Head of caudate nucleus (tissue), 42 donors: ENCODE results near the gene UBE2H.

Source experiments
- DNase-seq, 42 donors: peaks; one replicate each; pipeline versions ENCODE4 v3.0.0 to v3.0.0-alpha.2; 2020 to 2021; ENCODE audit warnings: mixed read lengths in 7 of 42
- intact Hi-C: fragments of 100-400 bp; cut with DNase I; formaldehyde crosslinking; loops from one replicate; pipeline ENCODE4 v1.15.0; 2022

The UBE2H gene

DNA sequence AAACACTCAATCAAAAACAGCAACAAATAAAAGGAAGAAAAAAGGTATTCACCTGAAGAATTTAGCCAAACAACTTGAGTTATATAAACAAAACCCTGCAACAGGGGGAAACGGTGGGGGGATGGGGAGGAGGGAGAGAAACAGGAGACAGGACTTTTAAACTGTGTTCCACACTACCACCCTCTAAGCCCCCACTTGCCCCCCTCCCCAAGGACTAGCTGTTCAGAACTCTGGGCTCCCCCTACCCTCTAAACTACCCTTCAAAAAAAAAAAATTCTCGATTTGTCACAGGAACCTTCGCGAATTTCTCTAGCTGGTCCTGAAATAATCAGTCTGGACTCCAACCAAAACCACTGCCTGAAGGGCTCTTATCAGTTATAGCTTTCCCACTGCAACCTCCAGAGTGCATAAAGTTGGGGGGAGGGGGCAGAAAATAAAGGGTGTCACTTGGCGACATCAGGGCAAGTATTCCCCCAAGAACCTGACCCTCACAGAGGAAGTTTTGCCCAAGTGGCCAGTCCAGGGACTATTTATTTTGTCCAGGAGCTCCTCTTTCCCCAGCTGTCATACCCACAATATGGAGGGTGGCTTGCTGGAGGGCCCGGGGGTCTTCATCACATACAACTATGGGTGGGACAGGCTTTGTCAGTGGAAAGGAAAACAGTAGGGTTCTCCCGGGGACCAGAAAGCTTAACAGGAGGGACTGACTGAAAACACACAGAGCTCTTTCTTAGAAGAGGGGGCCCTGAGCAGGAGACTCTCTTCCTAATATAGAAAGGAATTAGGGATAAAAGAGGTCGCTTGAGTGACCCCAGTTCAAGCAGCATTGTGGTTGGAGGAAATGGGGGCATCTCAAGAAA lies 1.3 kb downstream of the UBE2H start:
- intact Hi-C loops: loop anchor here (5.0 kb wide), 2 partner anchors 124 to 339 kb away; partner anchors contain the start of gene NRF1
- DNase-seq: peak in 19 of 42 donors; percentile 2 to 40 (median 16)

DNA sequence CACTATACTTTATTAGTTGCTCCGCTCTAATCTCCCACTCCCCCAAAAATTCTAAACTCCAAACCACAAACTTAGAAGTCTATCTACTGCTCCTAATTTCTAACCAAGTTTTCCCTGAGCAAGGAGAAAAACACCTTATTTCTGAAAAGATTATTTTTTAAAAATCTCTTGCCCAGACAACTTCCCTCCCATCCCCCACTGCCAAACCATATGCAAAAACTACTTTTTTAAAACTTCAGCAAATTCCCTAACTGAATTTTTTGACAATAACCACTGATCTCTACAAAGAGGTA lies 1.9 kb downstream of the UBE2H start:
- intact Hi-C loops: loop anchor here (5.0 kb wide), 2 partner anchors 124 to 339 kb away; partner anchors contain the start of gene NRF1
- DNase-seq: no peak

DNA sequence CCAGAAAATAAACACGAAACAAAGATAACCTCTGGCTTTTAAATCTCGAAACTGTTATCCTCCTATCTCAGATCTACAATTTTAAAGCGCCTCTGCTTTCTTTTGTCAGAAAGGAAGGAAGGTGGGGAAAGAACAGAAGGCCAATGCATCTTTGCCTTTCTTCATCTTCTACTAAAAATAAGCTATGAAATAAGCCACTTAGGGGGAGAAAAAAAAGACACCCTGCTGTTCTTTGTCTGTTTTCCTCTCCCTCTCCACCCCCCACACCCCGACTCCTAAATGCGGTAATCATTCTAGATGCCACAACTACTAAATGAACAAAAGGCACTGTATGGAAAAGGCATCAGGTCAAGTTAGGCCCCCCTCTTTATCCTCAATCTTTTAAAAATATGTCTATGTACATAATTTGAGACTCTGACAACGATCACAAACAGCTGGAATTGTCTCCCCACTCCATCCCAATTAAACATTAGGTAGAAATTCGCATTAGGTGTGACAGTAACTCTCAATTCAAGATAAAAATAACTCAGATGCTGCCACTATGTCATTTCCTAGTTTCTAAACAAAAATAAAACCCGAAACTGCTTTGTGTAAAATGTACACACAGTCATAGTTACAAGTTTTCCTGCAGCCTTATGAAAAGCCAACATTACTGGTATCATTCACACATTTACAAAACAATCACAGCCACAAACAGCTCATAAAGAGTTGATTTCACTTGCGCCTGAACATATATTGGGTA lies 2.4 kb downstream of the UBE2H start:
- intact Hi-C loops: loop anchor here (5.0 kb wide), 2 partner anchors 123 to 338 kb away; partner anchors contain the start of gene NRF1

DNA sequence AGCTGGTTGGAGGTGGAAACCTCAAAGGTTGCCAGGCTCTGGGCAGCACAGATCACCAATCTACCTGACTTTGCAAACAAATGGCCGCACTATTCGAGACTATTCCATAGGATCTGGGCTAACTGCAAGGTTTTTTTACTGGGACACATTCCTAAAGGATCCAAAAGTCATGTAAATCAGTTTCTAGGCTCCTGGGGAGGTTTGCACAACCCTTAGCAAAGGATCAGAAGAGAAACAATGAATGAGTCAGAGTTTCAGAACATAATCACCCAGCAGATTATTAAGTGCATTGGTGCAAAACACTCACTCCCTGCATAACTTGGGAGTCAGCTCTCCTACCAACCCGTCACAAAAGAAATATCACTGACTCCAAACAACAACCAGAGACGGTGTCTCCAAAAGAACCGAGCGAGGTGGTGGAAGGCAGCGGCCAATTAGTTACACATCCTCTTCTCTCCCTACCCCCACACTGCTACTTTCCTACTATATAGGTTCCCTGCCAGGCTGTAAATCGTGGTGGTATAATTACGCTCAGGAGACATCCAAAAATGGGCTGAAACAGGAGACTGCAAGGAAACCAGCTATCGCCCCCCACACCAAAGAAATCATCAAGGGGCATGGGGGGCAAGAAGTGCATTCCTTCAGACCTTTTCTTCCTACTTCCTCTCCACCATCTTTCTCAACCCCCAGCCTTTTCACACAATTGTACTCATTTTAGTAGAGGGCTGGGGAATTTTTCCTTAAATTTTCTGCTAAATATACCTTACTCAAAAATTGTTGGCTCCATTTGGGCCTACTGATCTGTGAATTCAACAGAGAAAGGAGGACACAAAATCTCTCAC lies 3.2 kb downstream of the UBE2H start:
- intact Hi-C loops: loop anchor here (5.0 kb wide), 2 partner anchors 122 to 337 kb away; partner anchors contain the start of gene NRF1
- peak in 21 of 42 donors; percentile 5 to 54 (median 22) for DNase-seq

More for the DNA sequence above, 2.4 kb downstream of the UBE2H start:
- DNase-seq: peak in 6 of 42 donors; percentile 10 to 38 (median 12)

DNA sequence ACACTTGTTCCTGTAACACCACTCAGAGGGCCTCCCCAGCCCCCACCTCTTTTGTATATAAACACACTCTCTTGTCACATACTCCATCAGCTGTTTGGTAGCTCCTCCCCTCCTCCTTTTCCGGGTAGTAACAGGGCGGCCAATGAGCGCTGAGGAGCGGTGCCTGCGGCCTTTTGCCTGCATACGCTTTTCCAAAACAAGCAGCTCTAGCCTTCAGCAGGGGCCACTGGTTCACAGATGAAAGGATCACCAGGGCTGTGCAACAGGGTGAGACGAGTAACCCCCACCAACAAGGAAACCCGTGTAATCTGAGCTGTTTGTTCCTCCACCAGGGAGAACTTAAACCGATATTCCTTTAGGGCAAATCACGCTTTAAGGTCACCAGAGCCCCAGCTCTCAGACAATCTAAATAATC lies 3.9 kb downstream of the UBE2H start:
- intact Hi-C loops: no loop called here
- peak; percentile 75 to 93 (median 87) for DNase-seq

DNA sequence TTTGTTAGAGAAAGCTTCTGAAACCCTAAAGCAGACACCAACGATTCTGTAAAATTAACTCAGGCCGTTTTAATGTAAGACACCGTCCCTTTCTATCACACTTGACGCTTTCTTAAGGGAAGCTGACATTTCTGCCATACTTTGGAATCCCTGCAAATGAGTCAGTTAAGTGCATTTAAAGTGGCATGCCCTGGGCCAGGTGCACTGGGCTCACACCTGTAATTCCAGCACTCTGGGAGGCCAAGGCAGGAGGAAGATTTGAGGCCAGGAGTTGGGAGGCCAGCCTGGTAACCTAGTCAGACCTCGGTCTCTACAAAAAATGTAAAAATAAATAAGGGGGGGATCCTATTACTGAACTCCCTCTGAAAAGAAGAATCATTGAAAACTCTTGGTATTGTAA lies 4.4 kb downstream of the UBE2H start:
- peak in 1 of 42 donors; percentile 13 for DNase-seq
- intact Hi-C loops: no loop called here

DNA sequence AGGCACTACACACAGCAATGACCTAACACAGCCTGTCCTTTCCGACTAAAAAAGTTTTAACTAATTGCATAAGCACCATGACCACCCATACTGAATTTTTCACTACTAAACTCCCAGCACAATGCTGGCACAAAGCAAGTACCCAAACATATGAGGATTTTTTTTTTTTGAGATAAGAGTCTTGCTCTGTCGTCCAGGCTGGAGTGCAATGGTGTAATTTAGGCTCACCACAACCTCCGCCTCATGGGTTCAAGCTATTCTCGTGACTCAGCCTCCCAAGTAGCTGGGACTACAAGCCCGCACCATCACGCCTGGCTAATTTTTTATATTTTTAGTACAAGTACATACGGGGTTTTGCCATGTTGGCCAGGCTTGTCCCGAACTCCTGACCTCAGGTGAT lies 5.1 kb downstream of the UBE2H start:
- intact Hi-C loops: no loop called here
- DNase-seq: peak in 1 of 42 donors; percentile 23

DNA sequence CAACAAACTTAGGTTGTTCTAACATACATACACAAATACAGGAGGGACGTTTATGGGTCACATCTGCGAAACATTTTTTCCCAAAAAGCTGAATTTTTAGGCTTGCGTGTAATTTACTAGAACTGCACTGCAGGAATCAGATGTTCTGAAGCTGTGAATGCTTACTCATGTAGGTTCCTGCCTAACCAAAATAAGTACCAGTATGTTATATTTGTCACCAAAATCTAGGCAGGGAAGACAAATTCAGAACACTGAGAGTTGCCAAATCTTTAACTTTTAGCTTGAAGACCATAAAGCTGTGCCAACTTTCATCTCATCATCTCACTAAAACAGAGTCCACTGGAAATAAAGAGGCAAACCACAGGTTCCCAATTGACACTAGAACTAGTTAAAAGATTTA lies 5.7 kb downstream of the UBE2H start:
- intact Hi-C loops: no loop called here
- DNase-seq: peak in 1 of 42 donors; percentile 15

DNA sequence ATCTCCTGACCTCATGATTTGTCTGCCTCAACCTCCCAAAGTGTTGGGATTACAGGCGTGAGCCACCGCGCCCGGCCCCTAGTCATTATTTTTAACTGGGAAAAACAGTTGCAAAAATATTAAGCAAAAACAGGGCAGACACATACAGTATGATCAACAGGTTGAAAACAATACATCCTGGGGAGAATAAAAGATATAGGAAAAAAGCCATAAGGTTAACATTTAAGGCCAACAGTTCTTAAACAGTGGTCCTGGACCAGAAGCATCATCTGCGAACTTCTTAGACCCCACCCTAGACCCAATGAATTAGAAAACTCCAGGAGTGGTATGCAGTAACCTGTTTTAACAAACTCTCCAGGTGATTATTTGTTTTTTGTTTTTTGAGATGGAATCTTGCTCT lies 6.5 kb downstream of the UBE2H start:
- peak in 1 of 42 donors; percentile 16 for DNase-seq
- intact Hi-C loops: no loop called here

DNA sequence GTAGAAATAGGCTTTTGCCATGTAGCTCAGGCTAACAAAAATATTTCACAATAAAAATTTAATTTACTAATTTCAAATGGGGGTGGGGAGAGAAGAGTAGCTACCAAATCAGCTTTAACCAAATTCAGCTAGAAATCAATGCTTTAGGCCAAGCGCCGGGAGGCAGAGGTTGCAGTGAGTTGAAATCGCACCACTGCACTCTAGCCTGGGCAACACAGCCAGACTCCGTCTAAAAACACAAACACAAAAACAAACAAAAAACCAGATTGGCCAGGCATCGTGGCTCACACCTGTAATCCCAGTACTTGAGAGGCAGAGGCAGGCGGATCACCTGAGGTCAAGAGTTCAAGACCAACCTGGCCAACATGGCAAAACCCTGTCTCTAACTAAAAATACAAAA lies 9.4 kb downstream of the UBE2H start:
- intact Hi-C loops: no loop called here
- DNase-seq: peak in 2 of 42 donors; percentile 16 to 26

DNA sequence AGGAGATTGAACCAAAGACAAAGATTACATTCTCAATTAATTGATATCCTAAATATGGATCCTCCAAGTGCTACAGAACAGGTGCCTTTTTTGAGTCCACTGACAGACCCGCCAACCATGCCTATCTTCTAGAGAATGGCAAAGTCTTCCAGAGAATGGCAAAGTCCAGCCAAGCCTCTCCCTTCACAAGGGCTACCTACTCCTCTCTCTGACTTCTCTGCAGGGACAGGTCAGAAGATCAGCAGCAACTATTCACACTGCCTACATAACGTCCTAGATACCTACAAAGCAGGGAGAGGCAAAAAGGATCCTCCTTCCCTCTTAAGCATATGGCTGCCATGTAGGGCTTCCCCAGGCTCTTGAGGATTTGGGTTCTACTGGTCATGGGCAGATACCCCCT lies 12.4 kb downstream of the UBE2H start:
- intact Hi-C loops: no loop called here
- DNase-seq: peak in 2 of 42 donors; percentile 4 to 17

DNA sequence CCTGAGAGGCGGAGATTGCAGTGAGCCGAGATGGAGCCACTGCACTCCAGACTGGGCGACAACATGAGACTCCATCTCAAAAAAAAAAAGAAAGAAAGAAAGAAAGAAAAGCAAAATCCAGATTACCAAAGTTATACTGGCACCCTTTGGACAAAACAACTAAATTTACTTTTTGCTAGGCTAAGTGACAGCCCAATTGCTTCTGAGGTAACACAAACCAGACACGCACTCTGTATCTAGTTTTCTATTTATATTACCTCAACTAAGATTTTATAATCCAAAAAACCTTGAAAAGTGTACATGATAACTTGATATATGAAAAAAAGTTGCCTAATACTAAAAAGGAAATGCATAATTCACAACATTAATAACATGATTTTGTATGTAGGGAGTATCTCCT lies 12.9 kb downstream of the UBE2H start:
- intact Hi-C loops: no loop called here
- peak in 1 of 42 donors; percentile 17 for DNase-seq

DNA sequence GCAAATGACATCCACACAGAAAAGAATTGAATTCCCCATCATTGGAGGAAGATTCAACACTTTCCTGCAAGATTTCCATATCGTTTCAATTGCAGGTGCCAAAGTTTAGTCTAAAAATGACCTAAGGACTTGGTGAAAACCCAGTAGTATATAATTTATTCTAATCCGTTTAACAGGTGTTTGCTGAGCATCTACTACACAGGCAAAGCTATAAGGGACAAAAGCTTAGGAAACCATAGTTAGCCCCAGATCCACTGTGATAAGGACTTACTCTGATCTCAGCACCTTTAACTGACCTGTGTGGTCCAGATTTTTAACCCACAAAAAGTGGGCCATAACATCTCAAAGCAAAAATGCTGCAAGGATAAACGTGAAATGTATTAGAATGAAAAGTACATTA lies 19.1 kb downstream of the UBE2H start:
- intact Hi-C loops: no loop called here
- DNase-seq: peak in 1 of 42 donors; percentile 5

DNA sequence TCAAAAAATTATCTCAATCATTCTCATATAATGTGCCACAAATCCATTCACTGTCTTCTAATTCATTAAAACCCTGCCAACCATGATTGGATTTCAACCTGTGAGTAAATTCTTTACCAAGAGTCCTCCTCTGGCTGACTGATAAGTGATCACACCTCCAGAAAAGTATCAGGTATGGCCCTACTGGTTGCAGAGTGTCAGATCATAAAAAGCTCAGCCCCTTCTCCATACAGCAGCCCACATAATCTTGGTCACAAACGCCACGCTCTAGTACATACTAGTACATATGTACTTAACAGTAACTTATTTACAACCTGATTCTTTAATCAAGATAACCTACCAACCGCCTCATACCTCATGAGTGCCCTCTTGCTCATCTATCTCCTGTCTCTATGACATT lies 26.1 kb downstream of the UBE2H start:
- intact Hi-C loops: no loop called here
- DNase-seq: no peak

DNA sequence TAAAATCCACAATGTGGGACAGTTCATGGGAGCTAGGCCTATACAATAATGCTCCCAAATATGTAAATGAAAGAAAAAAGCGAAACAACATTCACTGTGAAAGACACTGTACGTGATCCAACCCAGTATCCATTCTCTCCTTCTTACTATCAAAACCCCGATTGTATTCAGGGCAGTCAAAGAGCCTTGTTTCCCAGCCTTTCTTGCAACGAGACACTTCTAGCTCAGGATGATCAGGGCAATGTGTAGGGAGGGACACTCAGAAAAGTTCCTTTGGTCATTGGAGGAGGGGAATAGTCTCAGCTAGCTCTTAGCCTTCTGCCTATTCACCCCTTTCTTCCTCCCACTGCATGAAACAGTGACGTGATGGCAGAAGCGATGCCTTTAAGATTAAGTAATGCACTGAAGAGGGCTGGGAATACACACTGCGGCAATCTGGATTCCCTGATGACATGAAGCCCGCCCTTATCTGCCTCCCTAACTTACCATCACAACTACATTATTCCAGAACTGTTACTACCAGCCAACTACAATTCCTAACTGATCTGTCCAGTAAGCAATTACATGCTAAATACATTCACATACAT lies 27.3 kb downstream of the UBE2H start:
- DNase-seq: peak in 11 of 42 donors; percentile 4 to 49 (median 15)
- intact Hi-C loops: no loop called here

DNA sequence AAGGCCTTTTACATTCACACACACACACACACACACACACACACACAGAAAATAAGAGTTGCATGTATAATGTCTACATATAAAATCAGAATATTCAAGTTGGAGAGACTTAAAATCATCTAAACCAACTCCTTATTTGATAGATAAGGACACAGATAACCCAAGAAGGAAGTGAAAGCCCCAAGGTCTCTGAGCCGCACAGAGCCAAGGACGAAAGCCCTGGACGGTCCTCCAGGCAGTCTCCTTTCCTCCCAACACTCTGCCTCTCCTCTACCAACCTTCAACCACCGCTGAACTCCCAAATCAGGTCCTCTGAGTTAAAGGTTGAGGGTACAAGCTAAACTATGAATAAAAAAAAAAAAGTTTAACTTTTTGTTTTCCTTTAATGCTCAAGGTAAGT lies 28.2 kb downstream of the UBE2H start:
- no peak for DNase-seq
- intact Hi-C loops: no loop called here

DNA sequence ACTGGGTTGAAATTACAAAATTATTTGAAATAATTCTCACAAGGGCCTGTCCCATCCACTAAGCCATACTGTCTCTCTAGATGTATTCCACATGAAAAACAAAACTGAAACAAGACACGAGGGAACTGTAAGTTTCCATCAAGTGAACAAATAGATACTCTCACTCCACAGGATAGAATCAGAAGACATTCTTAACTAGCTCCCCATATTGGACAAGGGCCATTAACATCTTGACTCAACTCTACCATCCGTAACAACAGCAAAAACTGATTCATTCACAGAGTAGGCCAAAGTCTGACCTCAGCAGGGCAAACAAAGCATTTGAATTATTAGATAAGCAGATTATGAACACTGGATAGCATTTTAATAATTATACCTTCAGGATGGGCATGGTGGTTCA lies 29.1 kb downstream of the UBE2H start:
- DNase-seq: no peak
- intact Hi-C loops: no loop called here

DNA sequence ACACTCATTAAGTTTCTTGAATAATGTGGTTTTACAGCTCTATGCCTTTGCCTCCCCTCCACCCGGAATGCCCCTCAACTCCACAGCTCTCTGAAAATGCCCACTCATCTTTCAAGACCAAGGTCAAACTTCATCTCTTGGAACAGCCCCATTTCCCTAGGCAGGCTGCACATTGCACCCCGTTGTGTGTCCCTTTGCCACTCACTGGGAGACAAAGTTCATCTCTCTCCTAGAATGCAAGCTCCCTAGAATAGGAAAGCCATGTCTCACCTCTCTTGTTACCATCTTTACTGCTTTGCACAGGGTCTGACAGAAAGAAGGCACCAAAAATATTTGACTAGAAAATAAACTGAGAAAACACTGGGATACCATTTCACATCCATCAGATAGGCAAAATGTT lies 33.3 kb downstream of the UBE2H start:
- intact Hi-C loops: no loop called here
- DNase-seq: no peak

DNA sequence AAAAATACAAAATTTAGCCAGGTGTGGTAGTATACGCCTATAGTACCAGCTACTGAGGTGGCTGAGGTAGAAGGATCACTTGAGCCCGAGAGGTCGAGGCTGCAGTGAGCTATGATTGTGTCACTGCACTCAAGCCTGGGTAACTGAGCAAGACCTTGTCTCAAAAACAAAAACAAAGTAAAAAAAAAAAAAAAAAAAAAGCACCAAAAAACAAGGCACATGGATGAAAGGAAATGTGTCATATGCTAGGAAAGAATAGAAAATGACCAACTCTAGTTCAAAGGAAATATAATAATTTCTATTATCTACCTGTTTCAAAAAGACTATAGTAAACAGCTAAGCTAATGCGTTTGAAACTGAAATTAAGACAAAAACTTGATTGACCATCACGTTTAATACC lies 33.8 kb downstream of the UBE2H start:
- intact Hi-C loops: no loop called here
- DNase-seq: no peak
